Left ventricle myocardium inferior (tissue), 1 donor: ENCODE data around the gene CD81. TPM values are rescaled to one million over a fixed set of nuclear protein-coding genes. Genes with fewer than 3 reads are reported as not detected.

Source experiments
- DNase-seq: peaks from one replicate; pipeline ENCODE4 v3.0.0-alpha.2; 2020
- H3K27ac ChIP-seq: fragments of 200-600 bp; replicated peaks from 2 replicates; pipeline ENCODE4 v1.8.0; 2021
- H3K27me3 ChIP-seq: fragments of 200-600 bp; 2 replicates; pipeline ENCODE4 v1.8.0; 2021; ENCODE audit warnings: low read depth
- H3K36me3 ChIP-seq: fragments of 200-600 bp; 2 replicates; pipeline ENCODE4 v1.8.0; 2021
- H3K4me1 ChIP-seq: fragments of 200-600 bp; 2 replicates; pipeline ENCODE4 v1.8.0; 2021
- H3K4me3 ChIP-seq: fragments of 200-600 bp; 2 replicates; pipeline ENCODE4 v1.8.0; 2021; ENCODE audit warnings: mild to moderate bottlenecking, moderate library complexity
- H3K9me3 ChIP-seq: fragments of 200-600 bp; replicated peaks from 2 replicates; pipeline ENCODE4 v1.8.0; 2021
- intact Hi-C: fragments of 100-400 bp; cut with micrococcal nuclease; formaldehyde crosslinking; loops from one replicate; pipeline ENCODE4 v1.11.0; 2022
- total RNA-seq: library from RNA; stranded (reverse); fragmentation: NEBNext Ultra II Directional; extraction: Animal tissue kit (Norgen Biotek cat#: 25700); gene quantifications from one replicate; pipeline ENCODE4 v1.2.1, GENCODE V29; 2021
- TF ChIP-seq, protein P1 (sequence below): fragments of 200-600 bp; IDR thresholded peaks from 2 replicates; pipeline ENCODE4 v1.8.0; 2021; ENCODE audit warnings: antibody characterized with exemption, mild to moderate bottlenecking, borderline replicate concordance
- donor health status: DM: no; HTN: yes; CAD: no; lungs with severe emphysema.

Gene CD81
- total RNA-seq, 1 donor from 2014 or later, result 412 TPM

DNA sequence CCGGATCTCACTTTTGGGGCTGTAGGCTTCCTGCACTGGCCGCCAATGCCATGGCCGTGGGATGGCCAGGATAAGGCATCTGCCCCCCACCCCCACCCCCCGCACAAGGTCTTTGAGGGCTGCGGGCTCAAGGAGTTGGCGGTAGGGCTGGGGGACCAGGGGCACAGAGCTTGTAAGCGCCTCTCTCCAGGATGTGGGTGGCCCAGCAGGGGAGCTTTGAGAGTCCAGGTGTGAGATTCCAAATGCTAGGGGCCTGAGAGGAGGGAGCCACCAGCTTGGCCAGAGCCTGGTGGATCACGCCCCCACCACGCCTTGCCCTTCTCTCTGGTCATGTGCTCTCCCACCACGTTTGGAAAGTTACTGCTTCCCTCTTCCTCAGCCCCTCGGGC is 5.0 kb downstream of the CD81 start:
- H3K4me3 ChIP-seq, result peak overlapping the region; percentile 46
- TF ChIP-seq, protein P1, sequence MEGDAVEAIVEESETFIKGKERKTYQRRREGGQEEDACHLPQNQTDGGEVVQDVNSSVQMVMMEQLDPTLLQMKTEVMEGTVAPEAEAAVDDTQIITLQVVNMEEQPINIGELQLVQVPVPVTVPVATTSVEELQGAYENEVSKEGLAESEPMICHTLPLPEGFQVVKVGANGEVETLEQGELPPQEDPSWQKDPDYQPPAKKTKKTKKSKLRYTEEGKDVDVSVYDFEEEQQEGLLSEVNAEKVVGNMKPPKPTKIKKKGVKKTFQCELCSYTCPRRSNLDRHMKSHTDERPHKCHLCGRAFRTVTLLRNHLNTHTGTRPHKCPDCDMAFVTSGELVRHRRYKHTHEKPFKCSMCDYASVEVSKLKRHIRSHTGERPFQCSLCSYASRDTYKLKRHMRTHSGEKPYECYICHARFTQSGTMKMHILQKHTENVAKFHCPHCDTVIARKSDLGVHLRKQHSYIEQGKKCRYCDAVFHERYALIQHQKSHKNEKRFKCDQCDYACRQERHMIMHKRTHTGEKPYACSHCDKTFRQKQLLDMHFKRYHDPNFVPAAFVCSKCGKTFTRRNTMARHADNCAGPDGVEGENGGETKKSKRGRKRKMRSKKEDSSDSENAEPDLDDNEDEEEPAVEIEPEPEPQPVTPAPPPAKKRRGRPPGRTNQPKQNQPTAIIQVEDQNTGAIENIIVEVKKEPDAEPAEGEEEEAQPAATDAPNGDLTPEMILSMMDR, result no peak
- no peaks in the 10 kb centered on the region for H3K9me3 ChIP-seq
- peaks cover 96% of the 10 kb centered on the region for H3K4me1 ChIP-seq
- H3K27ac ChIP-seq, result peak overlapping the region; percentile 99
- intact Hi-C loops, result no loop called here
- no peaks in the 10 kb centered on the region for H3K27me3 ChIP-seq
- no peak for DNase-seq
- peaks cover 7% of the 10 kb centered on the region for H3K36me3 ChIP-seq

DNA sequence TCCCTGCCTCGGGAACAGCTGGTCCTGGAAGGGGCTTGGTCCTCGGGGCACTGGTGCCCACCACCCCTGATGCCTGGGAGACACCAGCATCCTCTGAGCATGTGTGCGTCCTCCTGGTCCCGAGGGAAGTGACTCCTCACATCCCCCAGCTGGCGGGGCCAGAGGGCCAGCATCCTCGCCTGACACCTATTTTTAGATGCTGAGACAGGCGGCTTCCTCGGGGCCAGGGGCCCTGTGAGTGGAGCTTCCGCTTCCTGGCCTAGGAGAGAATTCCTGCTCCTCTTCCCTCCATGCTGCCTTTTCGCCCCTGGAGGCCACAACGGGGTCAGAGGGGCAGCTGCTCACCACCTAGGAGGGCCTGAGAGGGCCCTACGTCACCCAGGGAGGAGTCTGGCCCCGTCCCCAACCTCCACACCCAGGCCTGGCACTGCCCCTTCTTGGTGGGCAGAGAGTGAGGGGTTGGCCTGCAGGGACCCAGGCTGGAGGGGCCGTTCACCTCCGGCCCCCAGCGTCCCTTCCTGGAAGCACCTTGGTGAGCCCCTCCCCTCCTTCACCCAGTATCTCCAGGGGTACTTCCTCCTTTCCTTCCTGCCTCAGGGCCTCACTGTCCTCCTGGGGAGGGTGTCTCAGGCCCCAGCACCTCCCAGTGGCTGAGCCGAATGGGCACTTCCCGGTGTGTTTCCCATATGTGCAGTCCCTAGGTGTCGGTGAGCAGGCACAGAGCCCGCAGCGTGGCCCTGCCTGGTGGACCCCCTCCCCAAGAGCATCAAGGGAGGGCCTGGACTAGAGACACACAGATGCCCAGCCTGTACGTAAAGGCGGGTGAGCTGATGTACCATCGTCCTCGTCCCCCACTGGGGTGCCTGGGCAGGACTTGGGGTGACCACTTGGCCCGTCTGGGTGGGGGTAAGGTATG is 6.1 kb downstream of the CD81 start:
- Histone ChIP-seq H3K4me1 (peaks cover 98% of the 10 kb centered on the region), H3K9me3 (no peaks in the 10 kb centered on the region), H3K27ac (peak overlapping the region; percentile 99), H3K4me3 (peak overlapping the region; percentile 46), H3K36me3 (peaks cover 7% of the 10 kb centered on the region), H3K27me3 (no peaks in the 10 kb centered on the region)
- intact Hi-C loops, result no loop called here
- peak; percentile 80 for DNase-seq
- TF ChIP-seq, protein P1, result peak; percentile 29

- Histone ChIP-seq H3K9me3 (no peaks in the 10 kb centered on the region), H3K27ac (peak overlapping the region; percentile 99), H3K4me1 (peaks cover 99% of the 10 kb centered on the region), H3K4me3 (peak overlapping the region; percentile 46), H3K27me3 (no peaks in the 10 kb centered on the region), H3K36me3 (peaks cover 7% of the 10 kb centered on the region)
- TF ChIP-seq, protein P1, result no peak
- intact Hi-C loops, result no loop called here
- DNase-seq, result no peak
Measured at GRCh38 chr11:2383852-2384804, 7.0 kb downstream of the CD81 start.

DNA sequence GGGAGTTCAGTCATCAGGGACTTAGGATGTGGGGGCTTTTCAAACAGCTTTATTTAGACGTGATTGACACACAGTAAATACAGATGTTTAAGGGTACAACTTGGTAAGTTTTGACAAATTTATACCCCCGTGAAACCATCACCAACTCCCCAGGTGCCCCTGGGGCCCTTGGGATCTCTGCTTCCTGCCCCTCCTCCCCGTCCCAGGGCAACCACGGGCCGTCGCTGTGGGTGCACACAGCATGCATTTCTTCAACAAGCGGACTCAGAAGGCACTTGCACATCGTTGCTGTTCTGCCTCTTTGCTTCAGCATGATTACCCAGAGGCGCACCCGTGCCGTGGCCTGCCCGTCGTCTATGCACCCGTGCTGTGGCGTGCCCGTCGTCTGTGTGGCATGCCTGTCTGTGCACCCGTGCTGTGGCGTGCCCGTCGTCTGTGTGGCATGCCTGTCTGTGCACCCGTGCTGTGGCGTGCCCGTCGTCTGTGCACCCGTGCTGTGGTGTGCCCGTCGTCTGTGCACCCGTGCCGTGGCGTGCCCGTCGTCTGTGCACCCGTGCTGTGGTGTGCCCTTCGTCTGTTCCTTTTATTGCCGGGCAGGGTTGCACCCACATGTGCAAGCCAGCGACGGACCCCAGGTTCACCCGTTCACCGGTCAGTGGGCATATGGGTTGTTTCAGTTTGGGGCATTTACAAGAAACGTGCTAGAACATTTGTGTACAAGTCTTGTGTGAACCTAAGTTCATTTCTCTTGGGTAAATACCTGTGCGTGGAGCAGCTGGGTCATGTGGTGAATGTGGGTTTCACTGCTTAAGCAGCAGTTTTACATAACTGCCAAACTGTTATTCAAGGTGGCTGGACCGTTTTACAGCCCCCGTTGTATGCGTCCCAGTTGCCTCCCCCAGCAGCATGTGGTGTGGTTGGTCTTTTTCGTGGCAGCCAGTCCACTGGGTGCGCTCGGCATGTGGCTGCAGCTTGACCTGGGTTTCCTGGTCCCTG is 8.3 kb downstream of the CD81 start:
- intact Hi-C loops, result no loop called here
- H3K4me1 ChIP-seq, result peaks cover 100% of the 10 kb centered on the region
- H3K27me3 ChIP-seq, result no peaks in the 10 kb centered on the region
- H3K4me3 ChIP-seq, result no peak overlapping the region
- H3K9me3 ChIP-seq, result no peaks in the 10 kb centered on the region
- DNase-seq, result no peak
- peaks cover 11% of the 10 kb centered on the region for H3K36me3 ChIP-seq
- TF ChIP-seq, protein P1, result no peak
- peak overlapping the region; percentile 77 for H3K27ac ChIP-seq

DNA sequence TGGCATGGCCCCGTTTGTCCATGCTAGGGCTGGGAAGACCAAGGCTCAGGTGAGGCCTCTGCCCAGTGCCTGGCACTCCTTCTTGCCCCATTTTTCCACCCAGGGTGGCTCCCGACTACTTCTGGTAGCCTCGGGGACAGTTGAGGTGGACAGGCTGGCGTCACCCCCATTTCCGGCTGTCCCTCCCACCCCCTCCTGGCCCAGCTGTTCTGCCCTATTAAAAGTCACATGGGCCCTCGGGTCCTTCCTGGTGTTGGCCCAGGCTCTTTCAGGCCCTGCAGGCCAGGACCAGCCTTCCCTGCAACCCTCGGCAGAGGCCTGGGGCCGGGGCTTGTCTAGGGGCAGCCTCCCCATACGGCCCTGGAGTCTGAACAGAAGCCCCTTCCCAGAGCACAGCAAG is 9.5 kb downstream of the CD81 start:
- H3K27ac ChIP-seq, result peak overlapping the region; percentile 77
- peak overlapping the region; percentile 27 for H3K4me3 ChIP-seq
- TF ChIP-seq, protein P1, result no peak
- no peak for DNase-seq
- H3K27me3 ChIP-seq, result no peaks in the 10 kb centered on the region
- H3K9me3 ChIP-seq, result no peaks in the 10 kb centered on the region
- intact Hi-C loops, result no loop called here
- peaks cover 20% of the 10 kb centered on the region for H3K36me3 ChIP-seq
- H3K4me1 ChIP-seq, result peaks cover 100% of the 10 kb centered on the region
